NCI-H2196 treated with DMSO at 0.1 percent for 48 hours (cell line): Measurements from ENCODE around the gene PRKD2.

Experiments used
- DNase-seq: peaks from one replicate; lab custom pipeline; 2025; ENCODE audit not compliant: unreplicated experiment; lab: John Stamatoyannopoulos, UW

Gene PRKD2

DNA sequence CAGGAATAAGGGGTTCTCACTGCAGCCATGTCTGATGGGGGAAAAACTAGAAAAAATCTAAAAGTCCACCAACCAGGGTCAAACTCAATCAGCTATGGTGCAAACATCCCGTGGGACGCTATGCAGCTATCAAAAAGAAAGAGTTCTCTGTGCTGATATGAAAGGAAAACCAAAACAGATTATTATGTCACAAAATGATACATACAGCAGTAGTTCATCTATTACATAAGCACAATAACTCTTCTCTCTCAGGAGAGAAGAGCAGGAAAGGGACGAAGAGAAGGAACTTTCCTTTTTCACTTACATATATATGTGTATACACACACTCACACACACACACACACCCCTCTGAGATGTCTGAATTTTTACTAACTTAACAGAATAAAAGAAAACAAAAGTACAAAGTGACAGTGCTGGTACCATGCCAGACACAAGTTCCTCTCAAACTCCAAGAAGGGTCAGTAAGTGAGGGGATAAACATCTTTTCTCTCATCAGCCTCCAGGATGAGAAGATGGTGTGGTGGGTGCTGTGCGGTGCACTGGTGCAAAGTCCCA, 26.1 kb upstream of the PRKD2 start:
- no peak for DNase-seq

DNA sequence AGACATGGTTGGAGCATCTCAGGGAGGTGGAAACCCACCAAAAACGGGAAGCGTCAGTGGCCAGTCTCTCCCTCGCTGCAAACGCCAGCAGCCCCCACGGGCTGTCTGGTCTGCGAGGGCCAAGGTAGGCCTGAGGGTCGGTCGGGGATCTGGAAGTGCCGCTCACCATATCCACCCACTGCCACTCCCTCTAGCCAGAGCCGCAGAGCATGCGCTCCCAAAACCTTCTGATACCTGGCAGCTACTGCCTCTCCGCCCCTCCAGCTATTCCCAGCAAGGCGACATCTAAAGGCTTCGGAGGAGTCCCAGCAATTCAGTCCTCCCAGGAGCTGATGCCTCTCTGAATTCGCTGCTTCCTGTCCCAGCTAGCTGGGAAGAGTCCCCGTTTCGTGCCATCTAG, 24.5 kb upstream of the PRKD2 start:
- no peak for DNase-seq

DNA sequence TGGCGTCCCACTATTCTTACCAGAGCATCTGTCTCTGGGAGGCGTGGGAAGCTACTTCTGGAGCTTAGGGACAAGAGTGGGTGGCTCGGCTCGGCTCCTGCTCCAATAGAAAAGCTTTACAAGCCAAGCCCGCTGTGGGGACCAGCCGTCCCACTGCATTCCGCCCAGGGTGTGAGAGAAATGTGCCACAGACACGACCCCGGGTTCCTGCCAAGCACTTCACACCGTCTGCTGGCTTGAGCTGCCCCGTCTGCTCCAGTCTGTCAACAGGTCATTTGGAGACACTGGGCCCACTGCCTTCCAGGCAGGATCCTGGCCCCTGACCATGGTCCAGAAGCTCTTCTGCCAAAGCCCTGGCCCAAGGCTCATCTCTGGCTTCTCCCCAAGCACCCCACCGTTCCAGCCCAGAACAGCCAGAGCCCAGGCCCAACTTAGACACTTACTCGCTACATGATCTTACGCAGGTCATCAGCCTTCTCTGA, 22.4 kb upstream of the PRKD2 start:
- DNase-seq, result no peak

DNA sequence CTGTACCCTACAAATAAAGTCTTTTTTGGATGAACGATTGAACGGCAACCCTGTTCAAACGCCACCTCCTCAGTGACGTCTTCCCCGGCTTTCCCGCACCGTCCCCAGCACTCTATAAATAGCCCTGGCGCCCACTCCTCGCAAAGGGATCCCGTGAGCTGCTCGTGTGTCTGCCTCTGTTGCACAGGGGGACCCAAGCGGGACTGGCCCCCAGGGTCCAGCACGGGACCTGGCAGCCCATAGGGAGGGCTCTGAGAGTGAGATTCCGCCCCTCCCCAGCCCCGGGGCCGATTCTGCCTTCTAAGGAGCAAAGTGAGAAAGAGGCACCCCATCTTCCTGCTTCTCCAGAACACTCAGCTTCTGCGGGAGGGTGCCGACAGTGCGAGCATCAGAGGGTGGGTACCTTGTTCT, 20.9 kb upstream of the PRKD2 start:
- DNase-seq, result no peak

DNA sequence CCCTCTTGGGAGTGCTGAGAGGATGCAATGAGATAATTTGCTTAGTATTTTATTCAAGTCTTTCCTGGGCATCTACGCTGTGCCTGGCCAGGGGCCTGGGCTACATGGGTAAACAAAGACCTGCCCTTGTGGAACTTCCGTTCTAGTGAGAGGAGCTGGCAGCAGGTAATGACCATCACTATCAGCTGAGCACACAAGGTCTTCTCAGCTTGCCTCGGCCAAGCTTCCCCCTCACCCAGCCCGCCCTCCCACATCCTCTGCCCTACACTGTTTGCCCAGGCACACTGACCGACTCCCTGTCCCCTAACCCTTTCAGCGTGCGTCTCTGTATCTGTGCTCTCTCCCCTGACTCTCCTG, 20.4 kb upstream of the PRKD2 start:
- no peak for DNase-seq

DNA sequence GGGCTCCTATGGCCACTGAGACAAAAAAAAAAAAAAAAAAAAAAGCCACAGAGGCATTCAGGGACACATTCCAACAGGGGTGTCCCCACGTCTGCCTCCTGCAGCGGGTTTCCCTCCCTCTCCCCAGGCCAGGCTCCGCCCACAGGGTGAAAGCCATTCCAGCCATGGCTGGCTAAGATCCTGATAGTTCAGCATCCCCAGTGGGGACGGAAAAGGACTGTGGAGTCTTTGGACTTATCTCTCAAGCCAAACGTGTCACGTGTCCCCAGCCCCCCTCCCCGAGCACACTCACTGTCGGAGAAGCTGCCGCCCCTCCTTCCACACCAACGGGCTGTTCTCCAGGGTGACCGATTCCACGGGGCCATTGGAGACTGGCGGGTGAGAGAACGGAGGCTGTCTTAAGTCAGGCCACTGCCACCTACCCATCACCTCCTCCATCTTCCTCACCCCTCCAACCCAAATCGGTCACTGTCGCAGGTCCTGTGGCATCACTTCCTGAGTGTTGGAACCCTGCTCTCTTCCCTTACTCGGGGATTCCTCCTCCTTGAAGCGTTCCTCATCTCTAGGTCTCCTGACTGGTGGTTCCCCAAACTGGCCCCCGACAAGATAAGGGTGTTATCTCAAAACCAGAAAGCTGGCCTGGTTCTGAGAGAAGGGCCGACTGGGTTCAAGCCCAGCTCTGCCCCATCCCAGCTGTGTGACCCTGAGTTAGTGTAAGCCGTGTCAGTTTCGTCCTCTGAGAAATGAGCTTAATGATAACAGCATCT, 19.8 kb upstream of the PRKD2 start:
- DNase-seq, result no peak

DNA sequence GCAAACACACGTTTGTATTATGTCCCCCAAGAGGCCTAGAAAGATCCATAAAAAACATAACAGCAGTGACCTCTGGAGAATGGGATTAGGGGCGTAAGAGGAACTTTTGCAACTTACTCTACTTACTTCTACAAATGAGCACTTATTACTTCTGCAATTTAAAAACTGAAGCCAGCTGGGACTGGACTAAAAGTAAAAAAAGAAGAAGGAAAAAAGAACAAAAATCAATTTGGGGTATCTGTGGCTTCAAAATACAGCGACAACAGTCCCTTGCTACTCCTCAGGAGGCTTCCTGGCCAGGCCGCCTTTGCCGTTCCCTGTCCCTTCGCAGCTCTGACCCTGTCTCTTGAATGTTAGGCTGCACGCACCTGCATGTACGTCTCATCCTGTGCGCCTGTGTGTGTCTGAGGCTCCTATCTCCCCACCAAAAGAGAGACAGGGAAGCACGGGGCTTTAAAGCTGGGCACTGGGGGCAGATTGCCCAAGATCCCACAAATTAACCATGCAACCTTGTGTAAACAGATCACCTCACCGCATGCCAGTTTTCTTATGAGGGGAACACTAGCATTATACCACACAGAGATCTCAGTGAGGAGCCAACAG, 16.9 kb upstream of the PRKD2 start:
- no peak for DNase-seq

DNA sequence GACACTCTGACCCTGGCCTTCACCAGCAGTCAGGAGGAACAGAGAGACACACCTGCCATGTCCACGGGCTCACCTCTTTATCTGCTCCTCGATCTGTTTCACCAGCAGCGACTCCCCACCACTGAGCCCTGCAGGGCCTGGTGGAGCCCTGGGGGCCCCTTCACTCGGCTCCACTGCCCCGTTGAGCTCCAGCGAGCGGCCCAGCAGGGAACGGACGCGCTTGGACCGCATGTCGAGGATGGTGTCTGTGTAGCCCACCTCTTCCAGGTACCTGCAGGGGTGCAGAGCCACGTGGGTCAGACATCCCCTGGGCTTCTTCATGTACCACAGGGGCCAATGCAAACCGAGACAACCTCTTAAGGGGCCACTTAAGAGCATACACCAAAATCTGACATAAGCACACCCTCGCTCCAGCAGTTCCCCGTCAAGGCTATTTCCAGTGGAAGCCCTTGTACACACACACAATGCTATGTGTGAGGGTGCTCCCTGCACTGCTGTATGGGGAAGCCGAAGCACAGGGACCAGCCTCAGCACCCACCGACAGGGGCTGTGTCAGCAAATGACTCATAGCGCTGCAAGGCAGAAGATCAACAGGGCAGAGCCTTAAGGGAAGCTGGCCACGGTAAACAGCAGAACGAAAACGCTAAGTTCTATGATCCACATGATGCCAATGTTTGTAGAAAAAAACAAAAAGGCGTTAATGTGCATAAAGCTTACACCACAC, 16.2 kb upstream of the PRKD2 start:
- no peak for DNase-seq

DNA sequence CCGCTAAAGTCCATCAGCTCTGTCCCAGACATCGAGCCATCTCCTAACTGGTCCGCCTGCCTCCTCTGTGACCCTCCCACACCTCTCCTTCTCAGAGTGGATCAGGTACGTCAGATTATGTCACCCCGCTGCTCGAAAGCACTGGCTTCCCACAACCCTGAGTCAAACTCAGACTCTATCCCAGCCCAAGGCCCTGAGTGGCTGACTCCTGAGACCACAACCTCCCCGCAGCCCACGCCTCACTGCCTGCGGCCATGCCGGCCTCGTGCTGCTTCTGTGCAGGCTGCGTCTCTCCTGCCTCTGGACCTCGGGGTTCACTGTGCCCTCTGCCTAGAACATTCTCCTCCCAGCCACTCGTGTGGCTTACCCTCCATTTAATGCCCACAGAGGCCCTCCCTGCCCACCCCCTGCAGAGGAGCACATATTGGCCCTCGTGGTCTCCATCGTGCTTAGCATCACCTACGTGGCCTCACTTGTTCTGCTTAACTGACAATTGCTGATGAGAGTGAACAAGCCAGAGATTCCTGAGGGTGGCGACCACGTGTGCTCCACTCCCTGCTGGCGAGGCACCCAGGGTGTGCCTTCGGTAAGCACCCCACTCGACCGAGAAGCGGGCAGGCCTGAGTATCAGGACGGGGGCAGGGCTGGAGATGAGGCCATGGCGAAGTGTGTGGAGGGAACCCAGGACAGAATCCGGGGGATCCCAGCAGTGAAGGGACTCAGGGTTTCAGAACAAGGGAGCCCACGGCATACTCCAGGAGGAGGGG, 15.4 kb upstream of the PRKD2 start:
- no peak for DNase-seq

DNA sequence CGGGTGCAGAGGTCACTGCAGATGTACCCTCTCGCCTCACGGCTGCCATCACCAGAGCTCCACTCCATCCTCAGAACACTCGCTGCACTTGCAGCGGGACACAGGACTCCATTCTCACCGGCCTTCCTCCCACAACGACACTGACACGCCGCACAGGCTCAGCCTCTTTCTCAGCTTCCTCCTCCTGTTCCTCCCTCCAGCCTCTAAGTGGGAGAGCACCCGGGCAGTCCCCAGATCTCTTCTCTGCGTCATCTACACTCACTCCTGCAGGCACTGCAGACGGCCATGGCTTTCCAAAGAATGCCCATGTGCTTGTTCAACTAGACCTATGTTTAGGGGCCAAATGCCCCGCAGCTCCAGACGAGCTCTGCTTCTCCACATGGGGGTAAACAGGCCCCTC, 14.7 kb upstream of the PRKD2 start:
- no peak for DNase-seq

DNA sequence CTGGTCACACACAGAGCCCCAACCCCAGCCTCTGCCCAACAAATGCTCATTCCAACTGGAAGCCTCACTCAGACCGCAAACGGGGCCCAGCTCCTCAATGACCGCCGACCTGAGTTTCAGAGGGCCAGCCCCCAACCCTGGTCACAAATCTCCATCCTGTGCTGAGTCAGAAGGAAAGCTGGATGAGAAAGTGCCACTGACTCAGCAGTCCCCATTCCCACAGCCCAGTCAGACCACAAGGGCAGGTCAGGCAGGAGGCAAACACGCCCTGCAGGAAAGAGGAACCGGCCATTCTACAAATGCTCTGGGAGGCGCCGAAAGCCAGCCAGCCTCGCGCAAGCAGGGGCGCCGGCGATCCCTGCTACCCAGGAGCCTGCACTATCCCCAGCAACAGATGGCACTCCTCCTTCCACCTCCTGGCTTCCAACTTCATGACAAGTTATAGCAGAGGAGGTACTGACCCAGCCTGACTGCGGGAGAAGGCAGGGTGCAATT, 14.1 kb upstream of the PRKD2 start:
- no peak for DNase-seq

DNA sequence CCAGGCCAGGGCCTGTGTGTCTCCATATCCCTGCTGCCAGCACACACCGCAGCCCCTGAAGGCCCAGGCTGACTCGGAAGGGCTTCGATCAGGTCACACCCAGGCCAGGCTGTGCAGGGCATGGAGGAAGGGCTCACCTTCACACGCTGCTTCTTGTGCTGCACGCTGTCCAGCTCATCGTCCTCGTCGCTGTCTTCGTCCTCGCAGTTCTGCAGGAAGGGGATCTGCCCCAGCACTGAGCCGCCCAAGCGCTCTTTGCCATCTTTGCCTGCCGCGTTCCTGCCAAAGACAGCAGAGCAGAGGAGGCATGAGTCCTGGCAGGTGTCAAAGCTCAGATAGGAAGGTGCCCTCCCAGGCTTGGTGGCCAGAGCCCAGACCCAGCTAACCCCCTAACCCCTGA, 13.7 kb upstream of the PRKD2 start:
- DNase-seq, result no peak

DNA sequence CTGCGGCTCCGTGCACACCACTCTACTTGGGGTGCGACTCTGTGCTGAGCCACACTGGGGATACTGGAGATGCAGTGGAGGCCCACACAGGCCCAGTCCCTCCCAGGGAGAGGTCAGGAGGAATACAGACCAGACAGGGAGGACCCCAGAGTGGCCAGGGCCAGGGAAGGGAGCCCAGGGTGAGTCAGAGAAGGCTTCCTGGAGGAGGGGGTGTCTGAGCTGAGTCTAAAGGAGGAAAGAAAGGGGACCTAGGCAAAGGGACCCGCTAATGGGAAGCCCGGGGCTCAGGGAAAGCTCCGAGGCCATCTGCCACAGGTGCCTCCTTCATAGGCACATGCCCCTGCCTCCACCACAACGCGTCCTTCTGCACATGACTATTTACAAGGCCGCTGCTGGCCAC, 13.3 kb upstream of the PRKD2 start:
- no peak for DNase-seq

DNA sequence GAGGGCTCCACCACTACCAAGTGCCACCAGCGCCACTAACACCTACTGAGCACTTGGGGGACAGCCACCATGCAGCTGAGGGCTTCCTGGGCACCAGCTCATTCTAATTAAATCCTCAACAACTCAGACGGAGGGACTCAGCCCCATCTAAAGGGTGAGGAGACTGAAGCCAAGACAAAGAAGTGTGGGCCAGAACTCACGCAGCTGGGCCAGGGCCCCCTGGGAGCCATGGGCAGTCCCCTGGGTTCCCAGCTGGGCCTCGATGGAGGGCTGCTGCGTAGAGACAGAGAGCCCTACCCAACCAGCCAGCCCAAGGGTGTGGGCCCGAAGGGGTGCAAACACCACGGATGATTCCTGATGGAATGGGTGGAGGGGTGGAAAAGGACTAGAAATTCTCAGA, 12.8 kb upstream of the PRKD2 start:
- no peak for DNase-seq

DNA sequence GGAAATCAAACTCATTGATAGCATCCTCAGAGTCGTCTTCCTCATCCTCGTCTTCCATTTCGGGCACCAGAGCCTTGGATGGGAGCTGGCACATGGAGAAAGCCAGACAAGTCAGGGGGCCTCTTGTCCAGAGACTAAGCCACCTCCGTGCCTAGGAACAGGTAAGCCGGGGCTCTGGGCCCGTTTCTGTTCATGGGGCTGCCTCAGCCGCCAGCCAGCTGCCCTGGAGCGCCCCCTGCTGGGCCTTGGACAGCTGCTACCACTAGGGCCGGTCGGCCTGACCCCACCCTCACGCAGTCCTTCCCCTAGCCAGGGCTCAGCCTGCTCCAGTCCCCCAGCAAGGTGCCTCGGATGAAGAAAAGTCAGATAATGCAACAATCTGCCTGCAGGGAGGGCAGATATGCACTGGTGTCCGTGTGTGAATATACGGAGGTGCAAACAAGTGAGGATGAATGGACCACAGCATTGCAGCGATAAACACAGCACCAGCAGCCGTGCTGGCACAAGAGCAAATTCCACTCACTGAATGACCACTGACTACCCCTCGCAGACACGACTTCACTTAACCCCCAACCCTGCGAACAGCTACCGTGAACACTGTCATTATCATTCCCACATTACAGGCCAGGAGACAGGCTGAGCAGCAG, 11.9 kb upstream of the PRKD2 start:
- DNase-seq, result peak; percentile 39

DNA sequence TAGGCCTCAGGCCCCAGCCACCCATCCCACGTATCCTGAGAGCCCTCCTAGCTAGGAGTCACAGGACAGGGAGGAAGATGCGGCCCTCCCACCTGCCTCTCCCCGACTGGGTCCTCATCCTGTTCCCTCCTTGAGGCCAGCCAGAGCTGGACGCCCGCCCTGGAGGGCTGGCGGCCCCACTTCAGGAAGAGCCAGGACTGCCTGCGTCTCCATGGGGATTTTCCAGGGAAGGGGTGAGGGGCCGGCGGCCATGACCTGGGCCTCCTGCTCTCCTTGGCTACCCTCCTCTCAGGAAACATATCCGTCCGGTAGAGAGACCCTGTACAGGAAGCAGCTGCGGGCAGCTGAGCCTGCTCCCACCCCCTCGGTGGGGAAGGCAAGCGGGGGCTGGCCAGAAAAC, 11.3 kb upstream of the PRKD2 start:
- no peak for DNase-seq

DNA sequence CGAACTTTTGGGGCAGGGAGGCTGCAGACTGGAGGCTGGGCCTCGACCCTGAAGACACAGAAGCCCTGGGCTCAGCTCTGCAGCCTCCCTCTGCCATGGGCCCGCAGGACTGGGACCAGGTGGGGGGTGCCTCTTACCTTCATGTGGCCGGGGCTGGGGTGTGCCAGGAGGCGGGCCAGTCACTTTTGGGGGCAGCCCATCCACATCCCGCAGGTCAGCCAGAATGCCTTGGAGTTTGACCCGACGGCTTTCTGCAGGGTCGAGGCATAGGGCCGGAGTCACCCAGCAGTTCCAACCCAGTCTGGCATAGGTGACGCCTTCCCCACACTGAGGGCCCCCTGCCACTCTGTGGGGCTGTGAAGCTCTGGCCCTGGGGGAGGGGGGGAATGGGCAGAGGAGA, 10.8 kb upstream of the PRKD2 start:
- no peak for DNase-seq

DNA sequence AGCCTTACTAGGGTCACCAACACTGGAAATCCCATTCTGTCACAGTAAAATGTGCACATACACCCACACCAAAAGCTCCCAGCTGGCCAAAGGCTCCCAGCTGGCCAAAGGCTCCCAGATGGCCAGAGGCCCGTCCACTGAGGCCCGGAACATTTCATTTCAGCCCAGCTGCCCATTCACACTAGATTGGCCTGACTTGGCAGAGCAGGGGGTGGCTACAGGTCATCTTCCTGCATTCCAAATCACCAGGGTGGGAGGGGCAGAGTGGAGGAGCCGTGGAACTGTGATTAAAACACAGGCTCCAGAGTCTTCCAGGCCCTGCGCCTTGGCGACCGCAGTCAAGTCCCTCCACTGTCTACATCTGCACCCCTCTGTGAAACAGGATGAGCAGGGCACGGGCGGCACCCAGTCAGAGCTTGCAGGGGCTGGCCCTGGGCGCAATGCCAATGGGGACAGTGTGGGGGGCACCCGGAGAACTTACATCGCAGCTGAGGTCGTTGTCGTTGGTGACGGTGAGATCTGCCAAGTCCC, 10.1 kb upstream of the PRKD2 start:
- DNase-seq, result no peak

DNA sequence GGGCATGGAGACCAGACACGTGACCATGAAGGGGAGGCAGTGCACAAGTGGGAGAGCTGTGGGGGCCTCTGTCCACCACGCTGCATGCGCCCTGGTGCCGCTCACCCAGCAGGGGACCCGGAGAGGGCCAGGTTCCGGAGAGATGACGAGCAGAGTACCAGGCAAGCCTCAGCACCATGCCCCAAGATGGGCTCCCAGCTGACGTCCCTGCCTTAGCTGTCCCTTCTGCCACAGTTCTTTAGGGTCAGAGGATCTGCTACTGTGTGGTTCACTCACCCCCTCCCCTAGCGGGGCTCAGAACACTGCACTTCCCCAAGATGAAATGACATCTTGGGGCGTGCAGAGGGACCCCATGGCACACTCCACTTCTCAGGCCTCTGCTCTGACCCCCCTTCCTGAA, 9.6 kb upstream of the PRKD2 start:
- DNase-seq, result no peak

DNA sequence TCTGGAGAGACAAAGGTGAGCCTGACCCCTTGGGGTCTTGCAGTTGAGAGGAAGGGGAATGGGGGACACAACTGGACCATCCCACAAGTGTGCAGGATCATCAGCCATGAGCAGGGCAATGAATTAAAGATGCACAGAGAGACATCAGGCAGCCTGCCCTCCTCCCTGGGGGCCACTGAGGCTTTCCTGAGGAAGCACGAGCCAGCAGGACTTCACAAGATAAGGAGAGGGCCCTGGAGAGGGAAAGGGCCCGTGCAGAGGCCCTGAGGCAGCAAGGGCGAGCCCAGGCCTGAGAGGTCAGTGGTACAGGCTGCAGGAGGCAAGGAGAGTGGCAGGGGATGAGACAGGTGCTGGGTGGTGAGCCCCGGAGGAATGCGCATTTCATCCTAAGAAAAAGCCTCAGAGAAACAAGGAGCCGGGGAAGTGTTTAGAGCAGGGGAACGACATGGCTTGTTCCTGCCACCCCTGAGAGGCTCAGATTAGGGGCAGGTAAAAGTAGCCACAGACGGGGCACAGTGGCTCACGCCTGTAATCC, 9.0 kb upstream of the PRKD2 start:
- DNase-seq, result no peak
